NOMO-1 (cell line): Measurements from ENCODE around the gene CCNYL1.

Experiments
- DNase-seq, 2 experiments: peaks; one replicate each; lab custom pipeline; 2025; ENCODE audit not compliant: unreplicated experiment in 2 of 2; lab: John Stamatoyannopoulos, UW

CCNYL1 gene

DNA sequence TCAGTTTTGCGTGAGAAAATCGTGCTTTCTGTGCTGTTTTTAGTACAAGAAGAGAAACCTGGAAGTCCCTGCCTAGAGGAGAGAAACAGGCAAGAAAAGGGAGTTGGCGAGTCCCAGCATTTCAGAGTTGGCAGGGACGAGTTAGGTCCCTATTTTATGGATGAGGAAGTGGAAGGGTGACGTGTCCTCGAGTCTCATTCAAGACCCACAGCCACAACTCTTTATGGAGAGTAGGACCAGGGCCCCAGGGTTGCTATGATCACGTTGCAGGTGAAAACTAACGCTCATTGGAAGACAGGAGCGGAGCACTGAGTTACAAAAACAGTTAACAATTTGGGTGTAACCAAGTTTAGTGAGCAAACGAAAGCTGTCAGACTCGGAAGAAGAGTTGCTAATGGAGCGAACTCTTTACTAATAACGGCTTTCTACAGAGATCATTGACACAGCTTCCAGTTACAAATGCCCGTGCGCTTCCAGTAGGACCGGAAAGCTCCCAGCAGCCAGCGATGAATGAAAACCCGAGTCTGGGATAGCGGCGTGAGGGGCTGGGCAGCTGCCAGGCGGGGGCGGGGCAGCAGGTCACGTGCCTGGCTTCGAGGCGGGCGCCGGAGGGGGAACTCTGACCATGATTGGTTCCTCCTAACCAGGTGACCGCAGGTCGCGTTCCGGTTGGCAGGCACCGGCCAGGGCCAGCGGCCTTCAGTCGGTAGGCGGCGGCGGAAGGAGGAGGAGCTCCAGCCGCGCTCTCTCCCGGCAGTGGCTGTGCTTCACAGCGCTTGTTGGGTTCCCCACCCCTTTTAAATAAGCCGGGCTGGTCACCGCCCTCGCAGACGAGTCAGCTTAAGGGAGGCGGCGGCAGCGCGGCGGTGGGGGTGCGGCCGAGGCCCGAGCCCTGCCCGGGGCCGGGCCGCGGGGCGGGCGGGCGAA lies at the start of gene CCNYL1:
TSS of gene CCNYL1 (plus strand) at position 827 of the 927 bp plus-strand sequence. CDS start 257 bp downstream, outside the sequence.
- peak; percentile 98 to 99 for DNase-seq

DNA sequence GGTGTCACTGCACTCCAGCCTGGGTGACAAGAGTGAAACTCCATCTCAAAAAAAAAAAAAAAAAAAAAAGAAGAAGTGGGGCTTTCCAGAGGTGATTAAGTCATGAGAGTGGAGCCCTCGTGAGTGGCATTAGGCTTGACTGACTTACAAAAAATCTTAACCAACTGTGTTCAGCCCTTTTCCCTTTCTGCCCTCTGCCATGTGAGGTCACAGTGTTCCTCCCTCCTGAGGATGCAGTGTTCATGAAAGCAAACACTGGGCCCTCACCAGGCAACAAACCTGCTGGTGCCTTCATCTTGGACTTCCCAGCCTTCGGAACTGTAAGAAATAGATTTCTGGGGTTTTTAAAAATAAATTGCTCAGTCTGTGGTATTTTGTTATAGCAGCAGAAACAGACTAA lies 49.2 kb upstream of the CCNYL1 start:
- peak; percentile 20 to 51 for DNase-seq

DNA sequence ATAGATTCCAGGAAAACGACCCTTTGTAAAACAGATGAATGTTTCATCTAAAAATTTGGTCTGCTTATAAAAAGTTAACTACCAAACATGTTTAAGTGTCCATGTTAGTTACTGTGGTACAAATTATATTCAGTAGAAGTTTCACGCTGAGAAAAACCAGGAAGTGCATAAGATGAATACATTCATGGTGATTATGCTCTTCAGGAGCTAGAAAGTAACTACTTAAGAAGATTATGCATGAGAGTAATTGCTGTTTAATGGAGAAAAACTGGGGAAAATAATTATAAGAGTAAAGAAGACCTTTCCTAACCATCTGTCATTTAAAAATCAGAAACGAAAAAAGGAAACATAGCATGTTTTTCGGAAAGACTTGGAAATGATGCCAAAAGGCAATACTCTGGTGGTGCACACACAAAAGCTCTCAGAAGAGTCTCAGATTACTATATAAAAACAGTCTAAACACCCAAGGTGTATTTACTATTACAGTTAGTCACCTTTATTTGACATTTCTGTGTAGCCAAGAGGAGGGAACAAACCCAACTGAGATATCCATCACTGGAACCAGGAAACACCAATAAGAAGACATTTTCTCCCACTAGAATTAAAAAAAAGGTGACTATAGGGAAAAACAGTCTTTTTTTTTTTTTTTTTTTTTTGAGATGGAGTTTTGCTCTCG lies 47.4 kb upstream of the CCNYL1 start:
- DNase-seq: no peak

DNA sequence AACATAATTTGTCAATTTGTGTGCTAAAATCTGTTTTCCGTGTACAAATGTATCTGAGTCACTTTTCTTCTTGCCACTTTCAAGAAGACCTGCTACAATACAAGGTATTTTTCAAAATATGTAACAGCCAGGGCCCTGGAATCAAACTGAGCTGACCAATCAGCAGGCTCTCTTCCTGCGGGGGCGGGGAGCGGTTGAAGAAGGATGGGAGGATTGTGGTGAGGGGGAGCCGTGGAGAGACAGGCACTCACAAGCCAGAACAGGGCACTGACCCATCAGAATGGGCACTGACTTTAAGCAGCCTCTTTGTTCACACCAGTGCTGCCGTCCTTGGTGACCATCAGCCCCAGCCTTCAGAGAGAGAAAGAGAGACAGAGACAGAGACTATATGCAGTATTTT lies 40.6 kb upstream of the CCNYL1 start:
- no peak for DNase-seq

DNA sequence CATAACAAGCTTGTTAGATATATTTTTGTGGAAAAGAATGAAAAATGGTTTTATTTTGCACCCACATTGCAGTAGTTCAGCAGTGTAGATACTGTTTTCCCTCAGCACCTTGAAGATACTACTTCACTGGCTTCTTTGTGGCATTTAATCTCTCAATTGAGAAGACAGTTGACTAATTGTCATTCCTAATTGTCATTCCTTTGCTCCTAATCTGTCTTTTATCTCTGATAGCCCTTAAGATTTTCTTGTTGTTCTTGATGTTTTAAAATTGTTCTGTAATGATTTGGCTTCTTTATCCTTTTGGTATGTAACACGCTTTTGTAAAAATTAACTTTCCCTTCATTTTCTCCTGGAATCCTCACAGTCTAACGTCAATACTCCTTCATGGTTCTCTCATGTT lies 38.0 kb upstream of the CCNYL1 start:
- DNase-seq: no peak

DNA sequence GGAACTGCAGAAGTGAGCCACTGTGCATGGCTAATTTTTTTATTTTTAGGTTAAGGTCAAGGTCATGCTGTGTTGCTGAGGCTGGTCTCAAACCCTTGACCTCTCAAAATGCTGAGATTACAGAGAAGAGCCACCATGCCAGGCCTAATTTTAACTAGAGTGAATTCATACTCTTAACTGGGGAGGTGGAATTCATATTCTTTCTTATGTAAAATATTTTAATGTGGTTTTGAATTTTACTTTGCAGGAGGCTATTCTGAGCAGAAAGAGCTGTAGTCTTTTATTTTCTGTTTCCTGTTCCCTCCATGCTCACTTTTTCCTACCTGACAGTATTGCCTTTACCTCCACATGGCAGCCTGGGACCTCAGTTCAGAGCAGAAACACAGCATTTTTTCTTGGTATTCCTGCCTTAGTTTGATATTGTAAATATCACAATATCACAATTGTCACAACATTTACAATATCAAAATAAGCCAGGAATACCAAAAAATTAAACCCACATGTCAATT lies 37.1 kb upstream of the CCNYL1 start:
- DNase-seq: no peak

DNA sequence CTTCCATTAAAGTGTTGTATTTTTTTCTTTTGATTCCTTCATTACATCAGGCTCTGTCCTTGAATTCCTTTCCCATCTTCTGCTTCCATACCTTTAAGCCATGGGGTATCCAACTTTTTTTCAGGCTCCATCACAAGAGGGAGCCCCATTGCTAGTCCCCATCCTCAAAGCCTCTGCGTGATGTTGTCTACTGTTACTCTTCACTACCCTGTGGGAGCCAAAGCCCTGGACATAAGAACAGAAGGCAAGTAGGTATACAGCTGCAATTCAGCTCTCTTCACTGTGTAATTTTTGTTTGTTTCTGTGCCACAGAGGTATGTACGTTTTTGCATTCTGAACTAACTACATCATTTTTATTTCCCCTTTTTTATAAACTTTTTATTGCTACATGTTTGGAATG lies 36.6 kb upstream of the CCNYL1 start:
- no peak for DNase-seq

DNA sequence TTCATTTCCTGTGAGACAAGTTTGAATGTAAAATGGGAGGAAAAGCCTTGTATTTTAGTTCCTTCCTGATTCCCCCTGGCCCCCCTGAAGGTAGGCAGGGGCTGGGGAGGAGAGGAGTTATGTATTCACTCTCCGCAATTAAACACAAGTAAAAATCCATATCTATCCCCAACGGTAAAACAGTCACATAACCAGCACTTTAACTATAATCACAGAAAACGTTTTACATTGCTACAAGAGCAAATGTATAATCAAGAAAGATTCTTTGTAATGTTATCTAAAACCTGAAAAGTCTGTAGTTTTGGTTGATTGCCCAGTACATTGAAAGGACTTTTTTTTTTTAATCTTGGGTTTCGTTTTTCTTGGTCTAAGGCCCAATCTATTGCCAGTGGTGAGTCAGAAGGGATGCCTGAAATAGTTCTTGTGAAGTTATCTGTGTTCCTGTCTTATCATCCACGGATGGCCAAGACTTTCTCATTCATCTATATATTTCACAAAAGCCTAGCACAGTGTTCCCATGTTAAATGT lies 34.5 kb upstream of the CCNYL1 start:
- DNase-seq: no peak

DNA sequence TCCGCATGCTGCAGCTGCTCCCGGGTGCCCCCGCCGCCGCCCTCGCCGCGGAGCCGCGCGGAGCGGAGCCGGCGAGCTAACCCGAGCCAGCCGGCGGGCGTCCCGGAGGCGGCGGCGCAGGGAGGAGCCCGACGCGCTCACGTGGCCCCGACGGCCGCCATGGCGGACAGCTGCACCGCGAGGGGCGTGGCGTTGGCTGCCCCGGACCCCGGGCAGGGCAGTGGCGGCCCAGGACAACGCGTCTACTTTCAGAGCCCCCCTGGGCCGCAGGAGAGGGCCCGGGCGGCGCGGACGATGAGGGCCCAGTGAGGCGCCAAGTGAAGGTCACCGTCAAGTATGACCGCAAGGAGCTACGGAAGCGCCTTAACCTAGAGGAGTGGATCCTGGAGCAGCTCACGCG lies 30.0 kb upstream of the CCNYL1 start:
- DNase-seq: no peak

DNA sequence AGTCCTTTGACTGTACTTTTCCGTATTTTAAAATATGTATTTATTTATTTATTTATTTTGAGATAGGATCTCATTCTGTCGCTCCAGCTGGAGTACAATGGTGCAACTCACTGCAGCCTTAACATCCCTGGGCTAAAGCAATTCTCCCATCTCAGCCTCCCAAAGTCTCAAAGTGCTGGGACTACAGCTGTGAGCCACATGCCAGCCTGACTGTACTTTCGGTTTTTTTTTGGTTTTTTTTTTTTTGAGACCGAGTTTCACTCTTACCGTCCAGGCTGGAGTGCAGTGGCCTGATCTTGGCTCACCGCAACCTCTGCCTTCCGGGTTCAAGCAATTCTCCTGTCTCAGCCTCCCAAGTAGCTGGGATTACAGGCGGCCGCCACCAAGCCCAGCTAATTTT lies 28.9 kb upstream of the CCNYL1 start:
- DNase-seq: no peak

DNA sequence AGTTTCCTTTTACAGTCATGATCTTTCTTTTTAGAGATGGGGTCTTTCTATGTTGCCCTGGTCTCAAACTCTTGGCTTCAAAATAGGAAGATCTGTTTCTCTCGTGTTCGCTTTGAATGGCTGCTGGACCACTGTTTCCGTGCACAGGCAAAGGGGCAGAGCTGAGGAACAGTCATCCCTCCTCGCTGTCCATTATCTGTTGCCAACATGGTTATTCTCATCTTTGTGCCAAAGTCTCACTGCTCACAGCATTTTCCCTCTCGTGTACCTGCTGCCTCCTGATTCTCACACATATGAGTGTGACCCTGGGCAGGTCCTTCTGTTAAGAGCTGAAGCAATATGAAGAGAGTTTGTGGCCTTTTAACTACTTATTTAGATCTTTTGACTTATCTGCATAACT lies 28.0 kb upstream of the CCNYL1 start:
- no peak for DNase-seq

DNA sequence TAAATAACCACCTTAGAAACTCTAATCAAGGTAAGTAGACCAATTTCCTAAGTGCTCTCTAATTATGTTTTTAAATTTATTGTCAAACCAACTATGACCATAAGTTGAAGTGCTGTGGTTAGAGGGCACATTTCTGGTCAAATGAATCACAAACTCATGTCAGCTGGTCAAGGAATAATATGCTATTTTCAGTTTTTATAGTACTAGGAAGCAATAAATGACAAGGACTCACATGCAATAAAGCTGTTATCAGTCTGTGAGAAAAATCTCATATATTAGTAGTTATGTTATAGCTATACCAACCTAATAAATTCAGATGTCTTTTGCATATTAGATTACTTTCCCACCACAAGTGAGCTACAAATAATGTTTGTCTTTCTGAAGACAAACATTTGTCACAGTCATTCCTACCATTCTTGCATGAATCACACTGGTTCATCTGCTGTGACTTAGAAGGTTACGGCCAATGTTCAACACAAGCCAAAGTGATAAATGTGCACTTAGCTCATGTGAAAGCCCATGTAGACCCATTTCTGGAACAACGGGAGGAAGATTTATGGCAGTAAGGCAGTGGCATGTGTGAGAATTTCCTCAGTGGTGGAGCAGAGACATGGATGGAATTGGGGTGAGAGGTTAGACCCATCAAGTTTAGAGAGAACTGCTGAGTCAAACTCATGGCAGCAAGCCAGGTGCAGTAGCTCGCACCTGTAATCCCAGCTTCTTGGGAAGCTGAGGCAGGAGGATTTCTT lies 27.4 kb upstream of the CCNYL1 start:
- DNase-seq: peak in 1 of 2 experiments; percentile 42

DNA sequence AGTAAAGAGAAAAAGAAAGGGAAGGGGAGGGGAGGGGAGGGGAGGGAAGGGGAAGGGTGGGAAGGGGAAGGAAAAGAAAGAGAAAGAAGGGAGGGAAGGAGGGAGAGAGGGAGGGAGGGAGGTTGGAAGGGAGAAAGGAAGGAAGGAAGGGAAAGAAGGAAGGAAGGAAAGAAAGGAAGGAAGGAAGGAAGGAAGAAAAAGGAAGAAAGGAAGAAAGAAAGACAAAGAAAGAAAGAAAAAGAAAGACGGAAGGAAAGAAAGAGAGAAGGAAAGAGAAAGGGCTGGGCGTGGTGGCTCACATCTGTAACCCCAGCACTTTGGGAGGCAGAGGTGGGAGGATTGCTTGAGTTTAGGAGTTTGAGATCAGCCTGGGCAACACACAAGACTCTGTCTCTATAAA lies 24.6 kb upstream of the CCNYL1 start:
- DNase-seq: no peak

DNA sequence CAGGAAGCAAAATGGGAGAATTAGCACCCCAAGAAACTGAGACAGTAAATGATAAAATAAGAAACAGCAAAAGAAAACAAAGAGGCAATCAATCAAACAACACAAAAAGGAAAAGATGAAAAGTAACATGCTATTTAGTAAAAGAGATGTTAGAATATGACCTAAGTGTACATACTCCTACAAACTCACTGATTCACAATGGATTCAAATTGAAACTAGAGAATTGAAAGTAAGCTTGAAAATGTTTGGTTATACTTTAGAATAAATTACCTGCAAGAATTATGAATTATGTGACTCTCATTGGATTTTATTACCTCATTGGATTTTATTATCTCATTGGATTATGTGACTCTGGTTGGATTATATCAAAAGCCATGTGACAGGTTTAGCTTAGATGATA lies 22.8 kb upstream of the CCNYL1 start:
- DNase-seq: no peak

DNA sequence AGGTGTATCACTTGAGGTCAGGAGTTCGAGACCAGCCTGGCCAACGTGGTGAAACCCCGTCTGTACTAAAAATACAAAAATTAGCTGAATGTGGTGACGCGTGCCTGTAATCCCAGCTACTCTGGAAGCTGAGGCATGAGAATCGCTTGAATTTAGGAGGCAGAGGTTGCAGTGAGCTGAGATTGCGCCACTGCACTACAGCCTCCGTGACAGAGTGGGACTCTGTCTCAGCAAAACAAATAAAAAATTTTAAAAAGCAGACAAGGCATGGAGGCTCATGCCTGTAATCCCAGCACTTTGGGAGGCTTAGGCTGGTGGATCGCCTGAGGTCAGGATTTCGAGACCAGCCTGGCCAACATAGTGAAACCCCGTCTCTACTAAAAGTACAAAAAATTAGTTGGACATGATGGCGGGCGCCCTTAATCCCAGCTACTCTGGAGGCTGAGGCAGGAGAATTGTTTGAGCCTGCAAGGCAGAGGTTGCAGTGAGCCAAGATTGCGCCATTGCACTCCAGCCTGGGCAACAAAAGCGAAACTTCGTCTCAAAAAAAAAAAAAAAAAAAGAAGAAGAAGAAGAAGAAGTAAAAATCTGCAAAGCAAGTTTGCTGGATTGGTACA lies 20.5 kb upstream of the CCNYL1 start:
- peak in 1 of 2 experiments; percentile 36 for DNase-seq

DNA sequence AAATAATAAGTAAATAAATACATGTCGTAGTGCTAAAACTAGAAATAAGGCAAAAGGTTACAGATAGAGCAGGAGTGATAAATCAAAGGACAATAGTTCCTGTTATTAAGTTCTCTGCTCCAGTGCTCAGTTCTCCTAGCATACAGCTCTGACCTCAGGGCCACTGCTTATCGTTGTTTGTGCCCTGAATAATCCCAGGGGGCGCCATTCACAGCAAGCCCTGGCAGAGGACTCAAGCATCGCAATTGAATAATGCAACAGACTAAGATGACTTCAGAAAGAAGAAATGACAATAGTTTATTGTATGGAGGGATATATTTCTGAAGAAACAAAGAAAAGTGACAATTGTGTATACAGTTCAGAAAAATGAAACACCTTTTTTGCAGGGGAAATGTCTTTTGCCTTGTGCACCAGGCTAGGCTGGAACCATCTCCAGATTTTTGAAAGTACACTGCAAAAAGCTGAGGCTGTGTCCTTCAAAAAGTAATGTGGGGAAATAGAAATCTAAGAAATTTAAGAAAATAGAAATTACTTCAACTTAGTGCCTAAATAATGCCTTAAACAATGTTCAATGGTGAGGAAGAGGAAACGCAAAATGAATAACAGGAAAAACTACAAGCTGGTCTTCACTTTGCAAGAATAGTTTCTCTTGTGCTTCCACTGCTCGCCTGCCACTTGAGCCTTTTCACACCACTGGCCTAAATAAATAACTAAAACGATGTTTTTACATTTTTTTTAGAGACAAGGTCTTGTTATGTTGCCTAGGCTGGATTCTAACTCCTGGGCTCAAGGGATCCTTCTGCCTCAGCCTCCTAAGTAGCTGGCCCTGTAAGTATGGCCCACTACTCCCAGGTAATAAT lies 19.0 kb upstream of the CCNYL1 start:
- peak; percentile 52 to 71 for DNase-seq

DNA sequence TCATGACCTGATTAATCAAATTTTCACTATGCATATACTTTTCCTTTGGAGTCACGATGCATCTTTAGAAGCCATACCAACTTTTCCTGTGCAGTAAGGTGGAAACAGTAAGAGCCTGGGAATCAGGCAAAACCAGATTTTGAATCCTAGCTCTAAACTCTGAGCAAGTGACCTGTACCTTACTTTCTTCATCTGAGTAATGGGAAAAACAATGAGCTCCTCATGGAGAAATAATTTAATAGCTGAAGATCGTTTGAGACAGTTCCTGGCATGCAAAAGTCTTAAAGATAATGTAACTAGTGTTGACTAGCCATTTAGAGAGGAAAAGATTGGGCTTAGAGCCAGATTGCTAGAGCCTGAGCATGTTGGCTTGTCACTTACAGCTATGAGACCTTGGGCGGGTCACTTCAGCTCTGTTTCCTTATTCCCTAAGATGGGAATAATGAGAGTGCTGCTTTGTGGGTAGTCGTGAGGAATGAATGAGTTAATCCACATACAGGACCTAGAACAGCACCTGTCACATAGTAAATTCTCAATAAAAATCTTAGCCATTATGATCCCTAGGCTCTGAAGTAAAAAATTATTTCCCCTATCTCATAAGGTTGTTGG lies 17.7 kb upstream of the CCNYL1 start:
- no peak for DNase-seq

DNA sequence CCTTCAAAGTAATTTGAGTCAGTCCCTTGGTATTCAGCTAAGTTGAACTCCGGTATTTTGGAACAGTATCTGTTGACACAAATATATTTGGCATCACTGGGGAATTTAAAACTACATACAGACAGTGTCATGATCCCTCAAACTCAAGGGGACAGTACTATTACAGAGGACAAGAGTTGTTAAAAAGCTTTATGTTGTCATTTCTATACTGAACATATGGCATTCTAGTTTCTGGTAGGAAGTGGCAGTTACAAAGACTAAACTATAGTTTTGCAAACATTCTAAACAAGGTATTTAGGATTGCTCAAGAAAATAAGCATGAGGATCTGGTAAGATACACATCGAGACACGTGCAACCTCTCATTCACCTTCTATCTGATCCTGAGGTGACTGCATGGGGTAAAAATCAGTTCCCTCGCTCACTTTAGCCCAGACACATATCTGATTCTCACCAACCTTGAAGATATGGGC lies 16.6 kb upstream of the CCNYL1 start:
- peak in 1 of 2 experiments; percentile 55 for DNase-seq

DNA sequence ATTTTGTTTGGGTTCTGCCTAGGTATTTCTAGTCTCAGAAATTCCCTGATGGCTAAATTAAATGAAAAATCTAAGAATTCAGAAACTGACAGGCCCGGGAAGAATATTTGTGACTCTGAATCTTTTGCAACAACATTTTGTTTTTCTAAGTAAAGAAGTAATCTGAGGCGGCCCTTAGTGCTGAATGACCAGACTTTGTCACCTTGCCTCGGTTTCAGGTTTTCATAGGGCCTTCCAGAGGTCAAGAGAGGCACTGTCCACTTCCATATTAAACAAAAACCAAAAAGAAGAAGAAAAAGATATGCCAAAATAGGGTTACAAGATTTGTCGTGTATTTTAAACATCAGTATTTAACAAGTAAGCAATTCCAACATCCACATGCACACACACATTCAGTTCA lies 16.1 kb upstream of the CCNYL1 start:
- no peak for DNase-seq
